MM.1S (cell line): ENCODE measurements around the gene LIN7B.

Source experiments
- DNase-seq: peaks from one replicate; pipeline ENCODE4 v3.0.0-alpha.2; 2015
- H2AFZ ChIP-seq: fragments of 300-600 bp; sonication (generic); 2 replicates; pipeline ENCODE4 v1.6.0; 2016; ENCODE audit warnings: antibody characterized with exemption, low read length
- H3F3A ChIP-seq: fragments of 300-600 bp; sonication (generic); 2 replicates; pipeline ENCODE4 v1.6.1; 2016; ENCODE audit warnings: mild to moderate bottlenecking, antibody characterized with exemption, low read length, moderate library complexity, mixed read lengths; ENCODE audit not compliant: insufficient read depth
- H3K27ac ChIP-seq: fragments of 300-600 bp; sonication (generic); 2 replicates; pipeline ENCODE4 v1.5.1; 2016; ENCODE audit warnings: mild to moderate bottlenecking, low read length
- H3K27me3 ChIP-seq: fragments of 300-600 bp; sonication (generic); replicated peaks from 2 replicates; pipeline ENCODE4 v1.6.0; 2016; ENCODE audit warnings: low read length; ENCODE audit not compliant: insufficient read depth
- H3K36me3 ChIP-seq: fragments of 300-600 bp; sonication (generic); replicated peaks from 2 replicates; pipeline ENCODE4 v1.6.1; 2016; ENCODE audit warnings: mild to moderate bottlenecking, low read length, mixed read lengths; ENCODE audit not compliant: insufficient read depth
- H3K4me1 ChIP-seq: fragments of 300-600 bp; sonication (generic); 2 replicates; pipeline ENCODE4 v1.6.1; 2016; ENCODE audit warnings: low read length, mixed read lengths
- H3K4me2 ChIP-seq: fragments of 300-600 bp; sonication (generic); 2 replicates; pipeline ENCODE4 v1.6.0; 2016; ENCODE audit warnings: low read depth, low read length
- H3K4me3 ChIP-seq: fragments of 300-600 bp; sonication (generic); 2 replicates; pipeline ENCODE4 v1.5.1; 2016; ENCODE audit warnings: low read length, mixed read lengths
- H3K79me2 ChIP-seq: fragments of 300-600 bp; sonication (generic); 2 replicates; pipeline ENCODE4 v1.6.1; 2016; ENCODE audit warnings: mixed run types, low read length, mixed read lengths
- H3K9ac ChIP-seq: fragments of 300-600 bp; sonication (generic); 2 replicates; pipeline ENCODE4 v1.6.1; 2016; ENCODE audit warnings: low read length, mixed read lengths
- H3K9me2 ChIP-seq: fragments of 300-600 bp; sonication (generic); replicated peaks from 2 replicates; pipeline ENCODE4 v1.6.1; 2016; ENCODE audit warnings: mild to moderate bottlenecking, low read length, mixed read lengths; ENCODE audit not compliant: insufficient read depth
- H3K9me3 ChIP-seq: fragments of 300-600 bp; sonication (generic); replicated peaks from 2 replicates; pipeline ENCODE4 v1.6.1; 2016; ENCODE audit warnings: mild to moderate bottlenecking, low read length, mixed read lengths; ENCODE audit not compliant: insufficient read depth
- H4K20me1 ChIP-seq: fragments of 300-600 bp; sonication (generic); 2 replicates; pipeline ENCODE4 v1.6.1; 2016; ENCODE audit warnings: mild to moderate bottlenecking, low read length, moderate library complexity, mixed read lengths; ENCODE audit not compliant: insufficient read depth
- EZH2 ChIP-seq: fragments of 300-600 bp; sonication (generic); optimal IDR thresholded peaks from 2 replicates; pipeline ENCODE3; 2017; ENCODE audit warnings: low read depth, mild to moderate bottlenecking, antibody characterized with exemption, low read length, mixed read lengths
- EZH2phosphoT487 ChIP-seq: fragments of 300-600 bp; sonication (generic); IDR thresholded peaks from 2 replicates; pipeline ENCODE4 v1.6.1; 2018; ENCODE audit warnings: antibody characterized with exemption, low read length
- TF ChIP-seq, protein P1 (sequence below): fragments of 300-600 bp; sonication (generic); IDR thresholded peaks from 2 replicates; pipeline ENCODE4 v1.5.1; 2016; ENCODE audit warnings: antibody characterized with exemption, low read length, mixed read lengths

LIN7B gene

GRCh38 chr19:49160450-49161189 is 46.5 kb downstream of the LIN7B start:
- Histone ChIP-seq H3K36me3 (no peaks in the 10 kb centered on the region), H3F3A (no peaks in the 10 kb centered on the region), H3K4me1 (no peaks in the 10 kb centered on the region), H3K9me2 (no peaks in the 10 kb centered on the region), H2AFZ (no peak overlapping the region), H3K9ac (no peak overlapping the region), H3K27ac (no peak overlapping the region), H3K9me3 (no peaks in the 10 kb centered on the region), H3K4me2 (peak overlapping the region; percentile 38; the same call in 1 of the 2 replicates), H3K4me3 (no peak overlapping the region), H3K27me3 (peaks cover 70% of the 10 kb centered on the region), H4K20me1 (no peaks in the 10 kb centered on the region), H3K79me2 (no peaks in the 10 kb centered on the region)
- TF ChIP-seq, protein P1, sequence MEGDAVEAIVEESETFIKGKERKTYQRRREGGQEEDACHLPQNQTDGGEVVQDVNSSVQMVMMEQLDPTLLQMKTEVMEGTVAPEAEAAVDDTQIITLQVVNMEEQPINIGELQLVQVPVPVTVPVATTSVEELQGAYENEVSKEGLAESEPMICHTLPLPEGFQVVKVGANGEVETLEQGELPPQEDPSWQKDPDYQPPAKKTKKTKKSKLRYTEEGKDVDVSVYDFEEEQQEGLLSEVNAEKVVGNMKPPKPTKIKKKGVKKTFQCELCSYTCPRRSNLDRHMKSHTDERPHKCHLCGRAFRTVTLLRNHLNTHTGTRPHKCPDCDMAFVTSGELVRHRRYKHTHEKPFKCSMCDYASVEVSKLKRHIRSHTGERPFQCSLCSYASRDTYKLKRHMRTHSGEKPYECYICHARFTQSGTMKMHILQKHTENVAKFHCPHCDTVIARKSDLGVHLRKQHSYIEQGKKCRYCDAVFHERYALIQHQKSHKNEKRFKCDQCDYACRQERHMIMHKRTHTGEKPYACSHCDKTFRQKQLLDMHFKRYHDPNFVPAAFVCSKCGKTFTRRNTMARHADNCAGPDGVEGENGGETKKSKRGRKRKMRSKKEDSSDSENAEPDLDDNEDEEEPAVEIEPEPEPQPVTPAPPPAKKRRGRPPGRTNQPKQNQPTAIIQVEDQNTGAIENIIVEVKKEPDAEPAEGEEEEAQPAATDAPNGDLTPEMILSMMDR = no peak
- TF ChIP-seq EZH2 = no peak
- TF ChIP-seq EZH2phosphoT487 = no peak
- DNase-seq = no peak

- Histone ChIP-seq H4K20me1 (no peaks in the 10 kb centered on the region), H3K4me2 (no peak overlapping the region), H3F3A (no peaks in the 10 kb centered on the region), H3K9me3 (no peaks in the 10 kb centered on the region), H3K4me3 (no peak overlapping the region), H3K79me2 (no peaks in the 10 kb centered on the region), H2AFZ (no peak overlapping the region), H3K36me3 (no peaks in the 10 kb centered on the region), H3K9me2 (no peaks in the 10 kb centered on the region), H3K9ac (no peak overlapping the region), H3K27ac (no peak overlapping the region), H3K4me1 (no peaks in the 10 kb centered on the region), H3K27me3 (peaks cover 76% of the 10 kb centered on the region)
- TF ChIP-seq, protein P1 = no peak
- TF ChIP-seq EZH2 = no peak
- no peak for TF ChIP-seq EZH2phosphoT487
- no peak for DNase-seq
Observed at GRCh38 chr19:49161987-49162386, 47.8 kb downstream of the LIN7B start.

- TF ChIP-seq EZH2 (no peak), EZH2phosphoT487 (no peak)
- TF ChIP-seq, protein P1 = no peak
- no peaks in the 10 kb centered on the region for H3K9me3 ChIP-seq
- H4K20me1 ChIP-seq = no peaks in the 10 kb centered on the region
- no peak for DNase-seq
- peaks cover 70% of the 10 kb centered on the region for H3K27me3 ChIP-seq
- H3K4me3 ChIP-seq = no peak overlapping the region
- no peak overlapping the region for H3K4me2 ChIP-seq
- no peaks in the 10 kb centered on the region for H3K4me1 ChIP-seq
- no peak overlapping the region for H2AFZ ChIP-seq
- no peak overlapping the region for H3K9ac ChIP-seq
- no peaks in the 10 kb centered on the region for H3K9me2 ChIP-seq
- no peak overlapping the region for H3K27ac ChIP-seq
- H3F3A ChIP-seq = no peaks in the 10 kb centered on the region
- no peaks in the 10 kb centered on the region for H3K79me2 ChIP-seq
- no peaks in the 10 kb centered on the region for H3K36me3 ChIP-seq
Observed at GRCh38 chr19:49165111-49165750, 51.1 kb downstream of the LIN7B start.
